Tibial nerve (tissue), 4 donors: Measurements from ENCODE around the gene CIROP. TPM values are rescaled to one million over a fixed set of nuclear protein-coding genes. Genes with fewer than 3 reads are reported as not detected.
A peak's percentile ranks its signal among the peaks of the same experiment; 100 is the strongest.

ENCODE experiments used
- DNase-seq, 2 donors: peaks; one replicate each; pipeline ENCODE4 v3.0.0-alpha.2; 2019; ENCODE audit warnings: low spot score in 2 of 2
- H3K27ac ChIP-seq, 4 donors: fragments of 200-600 bp; sonication (generic) in 3 of 4; one replicate each; pipeline ENCODE4 v1.5.1; 2017 to 2019; ENCODE audit warnings: mild to moderate bottlenecking in 1 of 4
- H3K27me3 ChIP-seq, 2 donors: fragments of 200-600 bp; sonication (generic) in 1 of 2; one replicate each; pipeline versions ENCODE4 v1.5.1 to v1.6.0; 2017 to 2019
- H3K36me3 ChIP-seq, 3 donors: fragments of 200-600 bp; sonication (generic); one replicate each; pipeline ENCODE4 v1.5.1; 2018 to 2019
- H3K4me1 ChIP-seq, 4 donors: fragments of 200-600 bp; sonication (generic) in 3 of 4; one replicate each; pipeline ENCODE4 v1.5.1; 2017 to 2019
- H3K4me3 ChIP-seq, 4 donors: fragments of 200-600 bp; sonication (generic) in 3 of 4; one replicate each; pipeline ENCODE4 v1.5.1; 2017 to 2019; ENCODE audit warnings: mild to moderate bottlenecking in 1 of 4, moderate library complexity in 1 of 4
- H3K9me3 ChIP-seq, 4 donors: fragments of 200-600 bp; sonication (generic) in 3 of 4; one replicate each; pipeline ENCODE4 v1.5.1; 2017 to 2019
- EP300 ChIP-seq, 2 donors: sonication (generic); formaldehyde crosslinking; IDR thresholded peaks; one replicate each; pipeline ENCODE4 v1.6.1; 2017; ENCODE audit warnings: antibody characterized with exemption in 2 of 2, mild to moderate bottlenecking in 1 of 2
- POLR2A ChIP-seq, 2 donors: fragments of 450-650 bp; IDR thresholded peaks; one replicate each; pipeline ENCODE4 v1.6.1; 2017; ENCODE audit warnings: antibody characterized with exemption in 2 of 2, mild to moderate bottlenecking in 2 of 2, moderate library complexity in 2 of 2
- WGBS, 2 donors: methylation state at CpG; one replicate each; pipeline ENCODE4 v1.1.5; 2018; 5-methylcytosine and 5-hydroxymethylcytosine counted together
- total RNA-seq, 4 donors: library from RNA; depleted of rRNA; stranded (reverse); fragments of >200 nt; gene quantifications; one replicate each; pipeline ENCODE4 v1.1.0, GENCODE V29; 2016
- TF ChIP-seq, protein P1 (sequence below), 5 experiments: fragments of 200-600 bp in 3 of 5; fragments of 450-650 bp in 2 of 5; sonication (generic) in 3 of 5; IDR thresholded peaks; one replicate each; pipeline ENCODE4 v1.5.1; 2016 to 2019; ENCODE audit warnings: antibody characterized with exemption in 5 of 5, mild to moderate bottlenecking in 3 of 5, moderate library complexity in 2 of 5

CIROP gene
- total RNA-seq, 4 donors from 2014 or later = not detected

DNA sequence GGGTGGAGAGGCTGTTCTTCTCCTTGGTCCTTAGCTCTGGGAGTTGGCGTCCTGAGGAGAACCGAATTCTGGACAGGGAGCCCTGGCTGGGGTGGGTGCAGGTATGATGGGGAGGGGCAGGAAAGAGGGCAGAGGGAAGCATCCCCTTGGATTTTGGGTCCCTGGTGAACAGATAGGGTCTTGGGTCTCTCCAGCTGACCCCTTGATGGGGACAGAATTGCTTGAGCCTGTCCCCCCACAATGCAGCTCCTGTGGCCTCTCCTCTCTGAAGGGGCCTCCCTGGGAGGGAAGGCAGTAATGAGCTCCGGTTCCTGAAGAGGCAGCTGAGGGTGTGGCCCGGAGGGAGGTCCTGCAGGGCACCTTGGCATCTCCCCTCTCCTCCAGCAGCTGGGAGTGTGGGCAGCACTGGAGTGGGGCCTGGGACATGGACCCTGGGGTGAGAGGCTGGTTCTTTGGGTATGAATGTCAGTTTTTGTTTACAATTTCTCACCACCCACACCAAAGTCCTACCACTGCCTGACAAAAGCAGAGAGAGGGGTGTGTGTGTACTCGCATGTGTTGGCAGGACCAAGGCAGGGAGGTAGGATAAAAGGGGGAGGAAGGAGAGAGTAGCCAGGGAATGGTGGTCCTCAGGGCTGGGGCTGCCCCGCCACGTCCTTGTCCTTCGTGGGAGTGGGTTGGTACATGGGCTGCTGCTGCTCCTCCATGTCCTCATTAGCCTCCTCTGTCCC lies 21.9 kb upstream of the CIROP start:
- 73 to 77% methylated on average over 8 of the region's 8 CpGs for WGBS, 2 donors
- Histone ChIP-seq H3K27me3 (no peaks in the 10 kb centered on the region), H3K4me3 (no peak overlapping the region), H3K9me3 (no peaks in the 10 kb centered on the region), H3K27ac (peak overlapping the region in 1 of 4 donors; percentile 0), H3K36me3 (peaks cover 0 to 39% (median 4%) of the 10 kb centered on the region in 3 donors), H3K4me1 (peaks cover 0 to 8% (median 0%) of the 10 kb centered on the region in 4 donors)
- no peak for DNase-seq
- TF ChIP-seq, protein P1, sequence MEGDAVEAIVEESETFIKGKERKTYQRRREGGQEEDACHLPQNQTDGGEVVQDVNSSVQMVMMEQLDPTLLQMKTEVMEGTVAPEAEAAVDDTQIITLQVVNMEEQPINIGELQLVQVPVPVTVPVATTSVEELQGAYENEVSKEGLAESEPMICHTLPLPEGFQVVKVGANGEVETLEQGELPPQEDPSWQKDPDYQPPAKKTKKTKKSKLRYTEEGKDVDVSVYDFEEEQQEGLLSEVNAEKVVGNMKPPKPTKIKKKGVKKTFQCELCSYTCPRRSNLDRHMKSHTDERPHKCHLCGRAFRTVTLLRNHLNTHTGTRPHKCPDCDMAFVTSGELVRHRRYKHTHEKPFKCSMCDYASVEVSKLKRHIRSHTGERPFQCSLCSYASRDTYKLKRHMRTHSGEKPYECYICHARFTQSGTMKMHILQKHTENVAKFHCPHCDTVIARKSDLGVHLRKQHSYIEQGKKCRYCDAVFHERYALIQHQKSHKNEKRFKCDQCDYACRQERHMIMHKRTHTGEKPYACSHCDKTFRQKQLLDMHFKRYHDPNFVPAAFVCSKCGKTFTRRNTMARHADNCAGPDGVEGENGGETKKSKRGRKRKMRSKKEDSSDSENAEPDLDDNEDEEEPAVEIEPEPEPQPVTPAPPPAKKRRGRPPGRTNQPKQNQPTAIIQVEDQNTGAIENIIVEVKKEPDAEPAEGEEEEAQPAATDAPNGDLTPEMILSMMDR (IDR thresholded peaks at IDR 0.05) = no peak
- TF ChIP-seq POLR2A (IDR thresholded peaks at IDR 0.05) (no peak), EP300 (IDR thresholded peaks at IDR 0.05) (no peak)

DNA sequence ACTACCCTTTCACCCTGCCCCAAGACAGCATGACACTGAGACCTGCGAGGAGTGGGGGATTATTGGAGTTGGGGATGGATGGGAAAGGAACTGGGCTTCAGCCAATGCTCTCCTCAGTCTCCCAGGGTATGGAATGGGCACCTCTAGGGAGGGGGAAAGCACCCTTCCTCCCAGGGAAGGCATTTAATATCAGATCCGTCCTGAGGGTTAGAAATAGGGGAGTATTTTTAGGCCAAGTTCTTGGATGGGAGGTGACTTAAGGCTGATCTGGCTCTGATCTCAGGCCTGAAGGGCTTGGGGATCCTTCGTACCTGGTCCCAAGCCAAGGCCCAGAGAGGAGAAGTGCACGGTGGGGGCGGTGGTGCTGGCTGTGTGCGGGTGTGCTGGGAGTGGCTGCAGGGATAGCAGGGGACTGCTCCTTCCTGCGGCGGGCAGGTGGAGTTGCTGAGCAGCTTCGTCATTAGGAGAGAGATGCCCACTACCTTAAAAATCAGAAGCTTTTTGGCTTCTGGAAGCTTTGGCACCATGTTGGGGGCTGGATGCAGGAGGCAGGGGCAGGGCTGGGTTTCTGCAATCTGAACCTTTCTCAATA lies 21.2 kb upstream of the CIROP start:
- Histone ChIP-seq H3K9me3 (no peaks in the 10 kb centered on the region), H3K4me1 (peaks cover 0 to 13% (median 2%) of the 10 kb centered on the region in 4 donors), H3K4me3 (no peak overlapping the region), H3K36me3 (peaks cover 0 to 33% (median 4%) of the 10 kb centered on the region in 3 donors), H3K27me3 (no peaks in the 10 kb centered on the region), H3K27ac (no peak overlapping the region)
- peak in 1 of 2 donors; percentile 35 for TF ChIP-seq EP300 (IDR thresholded peaks at IDR 0.05)
- TF ChIP-seq, protein P1 (IDR thresholded peaks at IDR 0.05) = no peak
- WGBS, 2 donors = 61 to 73% methylated on average over 9 of the region's 9 CpGs
- no peak for DNase-seq

- DNase-seq = no peak
- TF ChIP-seq, protein P1 (IDR thresholded peaks at IDR 0.05) = no peak
- TF ChIP-seq POLR2A (IDR thresholded peaks at IDR 0.05) (no peak), EP300 (IDR thresholded peaks at IDR 0.05) (no peak)
- Histone ChIP-seq H3K4me3 (no peak overlapping the region), H3K9me3 (no peaks in the 10 kb centered on the region), H3K27ac (no peak overlapping the region), H3K4me1 (peaks cover 0 to 8% (median 3%) of the 10 kb centered on the region in 4 donors), H3K27me3 (no peaks in the 10 kb centered on the region), H3K36me3 (peaks cover 0 to 31% (median 4%) of the 10 kb centered on the region in 3 donors)
- 49 to 52% methylated on average over 3 of the region's 3 CpGs for WGBS, 2 donors
Observed at GRCh38 chr14:23125011-23125410, 20.2 kb upstream of the CIROP start.

- whole genome bisulfite sequencing, 2 donors = 90 to 93% methylated on average over 13 of the region's 13 CpGs
- H3K36me3 ChIP-seq = peaks cover 0 to 27% (median 4%) of the 10 kb centered on the region in 3 donors
- TF ChIP-seq EP300 (IDR thresholded peaks at IDR 0.05) (no peak), POLR2A (IDR thresholded peaks at IDR 0.05) (no peak)
- TF ChIP-seq, protein P1 (IDR thresholded peaks at IDR 0.05) = no peak
- H3K4me3 ChIP-seq = no peak overlapping the region
- no peaks in the 10 kb centered on the region for H3K9me3 ChIP-seq
- H3K27me3 ChIP-seq = no peaks in the 10 kb centered on the region
- no peak overlapping the region for H3K27ac ChIP-seq
- no peak for DNase-seq
- peaks cover 0 to 8% (median 3%) of the 10 kb centered on the region in 4 donors for H3K4me1 ChIP-seq
Observed at GRCh38 chr14:23124337-23124954, 19.7 kb upstream of the CIROP start.

GRCh38 chr14:23123419-23123818 lies 18.6 kb upstream of the CIROP start:
- Histone ChIP-seq H3K4me1 (peaks cover 0 to 8% (median 3%) of the 10 kb centered on the region in 4 donors), H3K27me3 (peaks cover 0 to 3% of the 10 kb centered on the region in 2 donors), H3K9me3 (no peaks in the 10 kb centered on the region), H3K4me3 (no peak overlapping the region), H3K27ac (no peak overlapping the region), H3K36me3 (peaks cover 0 to 18% (median under 1%) of the 10 kb centered on the region in 3 donors)
- peak in 1 of 2 donors; percentile 30 for DNase-seq
- 59 to 66% methylated on average over 8 of the region's 8 CpGs for WGBS, 2 donors
- TF ChIP-seq POLR2A (IDR thresholded peaks at IDR 0.05) (no peak), EP300 (IDR thresholded peaks at IDR 0.05) (no peak)
- TF ChIP-seq, protein P1 (IDR thresholded peaks at IDR 0.05) = no peak
